HG03571 (cell line): Measurements from ENCODE around the gene SIPA1L3.

Experiments used
- ATAC-seq: cut with Tn5 transposase; IDR thresholded peaks from one replicate; pipeline ENCODE4 v1.9.1; 2021; ENCODE audit not compliant: unreplicated experiment

The SIPA1L3 gene

GRCh38 chr19:38175422-38175821 is 268.4 kb downstream of the SIPA1L3 start:
- no peak for ATAC-seq

- ATAC-seq, result no peak
Measured at GRCh38 chr19:38180071-38180470, 273.1 kb downstream of the SIPA1L3 start.

GRCh38 chr19:38182536-38183210 is 275.7 kb downstream of the SIPA1L3 start:
- ATAC-seq, result no peak

- no peak for ATAC-seq
Measured at GRCh38 chr19:38183251-38183897, 276.4 kb downstream of the SIPA1L3 start.

- no peak for ATAC-seq
Measured at GRCh38 chr19:38184815-38185214, 277.8 kb downstream of the SIPA1L3 start.

- ATAC-seq, result no peak
Measured at GRCh38 chr19:38185562-38185961, 278.6 kb downstream of the SIPA1L3 start.

GRCh38 chr19:38190061-38190460 is 283.1 kb downstream of the SIPA1L3 start:
- no peak for ATAC-seq

GRCh38 chr19:38190793-38191192 is 283.8 kb downstream of the SIPA1L3 start:
- ATAC-seq, result no peak

- no peak for ATAC-seq
Measured at GRCh38 chr19:38191747-38192146, 284.7 kb downstream of the SIPA1L3 start.

- no peak for ATAC-seq
Measured at GRCh38 chr19:38193445-38193844, 286.4 kb downstream of the SIPA1L3 start.

- no peak for ATAC-seq
Measured at GRCh38 chr19:38194061-38194701, 287.2 kb downstream of the SIPA1L3 start.

GRCh38 chr19:38195237-38195636 is 288.2 kb downstream of the SIPA1L3 start:
- ATAC-seq, result no peak

GRCh38 chr19:38196245-38196837 is 289.3 kb downstream of the SIPA1L3 start:
- ATAC-seq, result no peak

GRCh38 chr19:38196948-38197656 is 290.1 kb downstream of the SIPA1L3 start:
- ATAC-seq, result no peak

GRCh38 chr19:38197937-38198704 is 291.1 kb downstream of the SIPA1L3 start:
- ATAC-seq, result no peak

GRCh38 chr19:38199340-38199739 is 292.3 kb downstream of the SIPA1L3 start:
- ATAC-seq, result no peak

- no peak for ATAC-seq
Measured at GRCh38 chr19:38201731-38202130, 294.7 kb downstream of the SIPA1L3 start.

GRCh38 chr19:38202504-38202903 is 295.5 kb downstream of the SIPA1L3 start:
- no peak for ATAC-seq

GRCh38 chr19:38203197-38203596 is 296.2 kb downstream of the SIPA1L3 start:
- ATAC-seq, result no peak

- ATAC-seq, result no peak
Measured at GRCh38 chr19:38204096-38204495, 297.1 kb downstream of the SIPA1L3 start.
